OCI-LY3 (cell line): ENCODE results near the gene EVPL.

Source experiments
- EZH2phosphoT487 ChIP-seq: fragments of 200-600 bp; shearing (Covaris generic); IDR thresholded peaks from 2 replicates; pipeline ENCODE4 v1.6.1; 2018; ENCODE audit warnings: antibody characterized with exemption, mixed run types, low read depth
- TF ChIP-seq, protein P1 (sequence below): fragments of 200-600, 300-600 bp; sonication (generic); IDR thresholded peaks from 2 replicates; pipeline ENCODE4 v1.5.1; 2014; ENCODE audit warnings: antibody characterized with exemption, low read length, low read depth

DNA sequence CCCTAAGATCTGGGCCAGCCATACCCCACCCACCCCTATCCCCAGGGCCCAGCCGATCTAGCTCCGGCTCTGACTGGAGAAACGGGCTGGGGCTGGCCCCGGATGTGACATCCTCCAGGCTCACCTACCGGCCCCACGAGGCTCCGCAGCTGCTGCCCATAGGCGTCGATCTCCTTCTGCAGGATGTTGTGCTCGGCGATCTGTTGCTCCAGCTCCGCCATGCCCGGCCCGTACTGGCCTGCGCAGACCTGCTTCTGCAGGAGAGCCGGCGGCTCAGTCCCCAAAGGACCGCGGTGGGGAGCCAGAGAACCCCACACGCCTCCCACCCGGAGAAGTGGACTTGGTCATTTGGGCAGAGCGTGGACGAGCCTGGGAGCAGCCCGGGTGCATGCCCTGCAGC is 4.8 kb downstream of the EVPL start:
- TF ChIP-seq, protein P1, sequence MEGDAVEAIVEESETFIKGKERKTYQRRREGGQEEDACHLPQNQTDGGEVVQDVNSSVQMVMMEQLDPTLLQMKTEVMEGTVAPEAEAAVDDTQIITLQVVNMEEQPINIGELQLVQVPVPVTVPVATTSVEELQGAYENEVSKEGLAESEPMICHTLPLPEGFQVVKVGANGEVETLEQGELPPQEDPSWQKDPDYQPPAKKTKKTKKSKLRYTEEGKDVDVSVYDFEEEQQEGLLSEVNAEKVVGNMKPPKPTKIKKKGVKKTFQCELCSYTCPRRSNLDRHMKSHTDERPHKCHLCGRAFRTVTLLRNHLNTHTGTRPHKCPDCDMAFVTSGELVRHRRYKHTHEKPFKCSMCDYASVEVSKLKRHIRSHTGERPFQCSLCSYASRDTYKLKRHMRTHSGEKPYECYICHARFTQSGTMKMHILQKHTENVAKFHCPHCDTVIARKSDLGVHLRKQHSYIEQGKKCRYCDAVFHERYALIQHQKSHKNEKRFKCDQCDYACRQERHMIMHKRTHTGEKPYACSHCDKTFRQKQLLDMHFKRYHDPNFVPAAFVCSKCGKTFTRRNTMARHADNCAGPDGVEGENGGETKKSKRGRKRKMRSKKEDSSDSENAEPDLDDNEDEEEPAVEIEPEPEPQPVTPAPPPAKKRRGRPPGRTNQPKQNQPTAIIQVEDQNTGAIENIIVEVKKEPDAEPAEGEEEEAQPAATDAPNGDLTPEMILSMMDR = no peak
- TF ChIP-seq EZH2phosphoT487 = no peak
